ENCODE measurements around the gene C20orf202. TPM values are rescaled to one million over a fixed set of nuclear protein-coding genes. Genes with fewer than 3 reads are reported as not detected.

C20orf202 gene
- total RNA-seq = not detected in 2 replicates

GRCh38 chr20:1202762-1203504 lies at the start of gene C20orf202:
TSS of gene C20orf202 (plus strand) at chr20:1203454. CDS start at chr20:1203586, 132 bp downstream.
- no peak for TF ChIP-seq CTCF (IDR thresholded peaks at IDR 0.05)
- intact Hi-C loops (cut with micrococcal nuclease) = no loop called here
- no peaks in the 10 kb centered on the region for H3K9me3 Mint-ChIP-seq
- no peak within 1 kb of the TSS for H3K27ac Mint-ChIP-seq
- peaks cover 12% of the 10 kb centered on the region for H3K27me3 Mint-ChIP-seq
- ATAC-seq (ENCODE audit: low read depth) (no peak), DNase-seq (no peak)
- CTCF ChIA-PET = no interaction called here
- POLR2A ChIA-PET = no interaction called here
- no peaks in the 10 kb centered on the region for H3K36me3 Mint-ChIP-seq (ENCODE audit: low read depth)
- no peaks in the 10 kb centered on the region for H3K4me1 Mint-ChIP-seq
- no peak within 1 kb of the TSS for H3K4me3 Mint-ChIP-seq

- Mint-ChIP-seq H3K27ac (no peak overlapping the region), H3K4me1 (no peaks in the 10 kb centered on the region), H3K27me3 (no peaks in the 10 kb centered on the region), H3K9me3 (peaks cover 7% of the 10 kb centered on the region), H3K4me3 (no peak overlapping the region), H3K36me3 (ENCODE audit: low read depth) (peaks cover 75% of the 10 kb centered on the region)
- intact Hi-C loops (cut with micrococcal nuclease) = no loop called here
- TF ChIP-seq CTCF (IDR thresholded peaks at IDR 0.05) = no peak
- no peak for DNase-seq
- ATAC-seq (ENCODE audit: low read depth) = no peak
- ChIA-PET POLR2A (no interaction called here), CTCF (no interaction called here)
Observed at GRCh38 chr20:1154226-1154625, 49.0 kb upstream of the C20orf202 start.

- no peak overlapping the region for H3K4me3 Mint-ChIP-seq
- DNase-seq = no peak
- TF ChIP-seq CTCF (IDR thresholded peaks at IDR 0.05) = no peak
- CTCF ChIA-PET = no interaction called here
- peaks cover 7% of the 10 kb centered on the region for H3K9me3 Mint-ChIP-seq
- POLR2A ChIA-PET = no interaction called here
- intact Hi-C loops (cut with micrococcal nuclease) = no loop called here
- H3K4me1 Mint-ChIP-seq = no peaks in the 10 kb centered on the region
- H3K27ac Mint-ChIP-seq = no peak overlapping the region
- H3K27me3 Mint-ChIP-seq = no peaks in the 10 kb centered on the region
- peaks cover 72% of the 10 kb centered on the region for H3K36me3 Mint-ChIP-seq (ENCODE audit: low read depth)
- ATAC-seq (ENCODE audit: low read depth) = no peak
Observed at GRCh38 chr20:1154691-1155090, 48.6 kb upstream of the C20orf202 start.

GRCh38 chr20:1155342-1155741 lies 47.9 kb upstream of the C20orf202 start:
- Mint-ChIP-seq H3K4me3 (no peak overlapping the region), H3K9me3 (peaks cover 7% of the 10 kb centered on the region), H3K27ac (no peak overlapping the region), H3K36me3 (ENCODE audit: low read depth) (peaks cover 74% of the 10 kb centered on the region), H3K4me1 (no peaks in the 10 kb centered on the region), H3K27me3 (no peaks in the 10 kb centered on the region)
- POLR2A ChIA-PET = no interaction called here
- DNase-seq (no peak), ATAC-seq (ENCODE audit: low read depth) (no peak)
- intact Hi-C loops (cut with micrococcal nuclease) = no loop called here
- no peak for TF ChIP-seq CTCF (IDR thresholded peaks at IDR 0.05)
- CTCF ChIA-PET = no interaction called here

- H3K4me1 Mint-ChIP-seq = no peaks in the 10 kb centered on the region
- peaks cover 4% of the 10 kb centered on the region for H3K9me3 Mint-ChIP-seq
- no peak for TF ChIP-seq CTCF (IDR thresholded peaks at IDR 0.05)
- H3K36me3 Mint-ChIP-seq (ENCODE audit: low read depth) = peaks cover 76% of the 10 kb centered on the region
- ChIA-PET POLR2A (no interaction called here), CTCF (no interaction called here)
- no peak overlapping the region for H3K27ac Mint-ChIP-seq
- intact Hi-C loops (cut with micrococcal nuclease) = no loop called here
- H3K27me3 Mint-ChIP-seq = no peaks in the 10 kb centered on the region
- ATAC-seq (ENCODE audit: low read depth) (no peak), DNase-seq (no peak)
- no peak overlapping the region for H3K4me3 Mint-ChIP-seq
Observed at GRCh38 chr20:1160496-1160895, 42.8 kb upstream of the C20orf202 start.

Data from activated B cell treated with CpG ODN at 0.5 μM for 24 hours (primary cell).